Naive B cell (primary cell): ENCODE data around the gene LILRA5. TPM values are rescaled to one million over a fixed set of nuclear protein-coding genes. Genes with fewer than 3 reads are reported as not detected.

Source experiments
- ATAC-seq, 2 donors: fragments of 150-1000 bp; cut with Tn5 transposase; 2 replicates each; pipeline ENCODE4 v1.10.0; 2021; ENCODE audit warnings: low read depth in 2 of 2, mild to moderate bottlenecking in 2 of 2, moderate library complexity in 2 of 2
- DNase-seq: peaks from one replicate; pipeline ENCODE4 v3.0.0; 2022
- H3K27ac Mint-ChIP-seq, 6 donors: one replicate each; pipeline ENCODE4 v1.8.0; 2020 to 2022; ENCODE audit warnings: mild to moderate bottlenecking in 6 of 6, mixed read lengths in 6 of 6, moderate library complexity in 5 of 6, inconsistent platforms in 2 of 6
- H3K27me3 Mint-ChIP-seq, 3 donors: one replicate each; pipeline ENCODE4 v1.8.0; 2021 to 2022; ENCODE audit warnings: mixed read lengths in 3 of 3, mild to moderate bottlenecking in 1 of 3
- H3K36me3 Mint-ChIP-seq, 2 donors: one replicate each; pipeline ENCODE4 v1.8.0; 2020 to 2022; ENCODE audit warnings: mixed read lengths in 2 of 2, inconsistent platforms in 1 of 2, mild to moderate bottlenecking in 1 of 2
- H3K4me1 Mint-ChIP-seq, 3 donors: one replicate each; pipeline ENCODE4 v1.8.0; 2020 to 2022; ENCODE audit warnings: mixed read lengths in 3 of 3, inconsistent platforms in 1 of 3, mild to moderate bottlenecking in 1 of 3, moderate library complexity in 1 of 3
- H3K4me3 Mint-ChIP-seq, 8 donors: one replicate each; pipeline ENCODE4 v1.8.0; 2020 to 2022; ENCODE audit warnings: mild to moderate bottlenecking in 8 of 8, mixed read lengths in 8 of 8, moderate library complexity in 8 of 8, inconsistent platforms in 2 of 8
- H3K9me3 Mint-ChIP-seq, 7 donors: one replicate each; pipeline ENCODE4 v1.8.0; 2020 to 2022; ENCODE audit warnings: mixed read lengths in 7 of 7, mild to moderate bottlenecking in 5 of 7, inconsistent platforms in 2 of 7, moderate library complexity in 1 of 7
- polyA plus RNA-seq, 6 donors: library from polyadenylated mRNA; unstranded; fragments of 300-500 nt; fragmentation: Illumina TruSeq; gene quantifications; one replicate each; pipeline ENCODE4 v1.2.3, GENCODE V29; 2021; ENCODE audit warnings: low read depth in 6 of 6

The LILRA5 gene
- polyA plus RNA-seq, 6 donors from 2014 or later: 0.29 to 1.1 (median 0.76) TPM; not detected in 2

DNA sequence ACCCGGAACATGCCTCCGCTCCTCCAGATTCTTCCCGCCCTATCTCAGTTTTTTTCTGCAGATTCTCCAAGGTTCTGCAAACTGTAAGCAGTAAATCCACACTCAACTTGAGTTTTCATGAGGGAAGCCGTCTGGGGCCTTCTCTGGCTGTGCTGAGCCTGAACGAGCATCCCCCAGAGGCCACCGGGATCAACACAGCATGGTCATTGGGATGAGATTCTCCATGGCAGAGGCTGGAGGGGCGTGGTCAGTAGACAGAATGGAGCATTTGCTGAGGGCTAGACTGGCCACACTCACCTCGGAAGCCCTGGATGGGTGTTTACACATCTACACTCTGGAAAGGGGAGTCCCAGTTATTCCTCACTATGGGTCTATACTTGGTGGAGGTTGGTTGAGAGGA, 28.3 kb upstream of the LILRA5 start:
- Mint-ChIP-seq H3K27me3 (no peaks in the 10 kb centered on the region), H3K27ac (peak overlapping the region in 3 of 6 donors; percentile 10 to 77 (median 70)), H3K4me3 (peak overlapping the region in 1 of 8 donors; percentile 1), H3K9me3 (no peaks in the 10 kb centered on the region), H3K36me3 (no peaks in the 10 kb centered on the region), H3K4me1 (peaks cover 69 to 98% (median 89%) of the 10 kb centered on the region in 3 donors)
- ATAC-seq: no peak
- no peak for DNase-seq

- no peaks in the 10 kb centered on the region for H3K36me3 Mint-ChIP-seq
- DNase-seq (peak; percentile 78), ATAC-seq (peak; percentile 75 to 82)
- peak overlapping the region; percentile 91 to 98 (median 96) for H3K27ac Mint-ChIP-seq
- H3K27me3 Mint-ChIP-seq: no peaks in the 10 kb centered on the region
- no peaks in the 10 kb centered on the region for H3K9me3 Mint-ChIP-seq
- H3K4me1 Mint-ChIP-seq: peaks cover 66 to 95% (median 78%) of the 10 kb centered on the region in 3 donors
- H3K4me3 Mint-ChIP-seq: peak overlapping the region; percentile 74 to 84 (median 80)
These were observed 26.8 kb upstream of the LILRA5 start for GRCh38 chr19:54339646-54340358.

DNA sequence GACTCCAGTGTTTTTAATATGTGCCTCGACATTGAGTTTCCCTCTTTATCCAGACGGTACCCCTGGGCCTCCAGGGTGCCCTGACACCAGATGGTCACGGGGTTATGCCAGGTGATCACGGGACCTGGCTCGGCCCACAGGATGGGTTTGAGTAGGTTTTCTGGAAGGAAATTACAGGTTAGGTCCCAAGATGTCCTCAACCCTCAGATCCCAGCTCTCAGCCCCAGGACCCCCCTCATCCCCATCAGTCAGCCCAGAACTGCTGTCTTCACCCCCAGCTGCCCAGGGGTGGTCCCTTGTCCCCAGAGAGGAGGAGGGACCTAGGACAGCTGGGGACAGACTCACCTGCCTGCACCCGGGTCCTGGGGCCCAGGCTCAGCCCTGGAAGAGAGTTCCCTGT, 25.6 kb upstream of the LILRA5 start:
- H3K9me3 Mint-ChIP-seq: no peaks in the 10 kb centered on the region
- H3K36me3 Mint-ChIP-seq: no peaks in the 10 kb centered on the region
- H3K27me3 Mint-ChIP-seq: no peaks in the 10 kb centered on the region
- ATAC-seq (no peak), DNase-seq (no peak)
- peaks cover 63 to 91% (median 77%) of the 10 kb centered on the region in 3 donors for H3K4me1 Mint-ChIP-seq
- peak overlapping the region; percentile 81 to 98 (median 95) for H3K27ac Mint-ChIP-seq
- peak overlapping the region in 7 of 8 donors; percentile 69 to 84 (median 80) for H3K4me3 Mint-ChIP-seq

DNA sequence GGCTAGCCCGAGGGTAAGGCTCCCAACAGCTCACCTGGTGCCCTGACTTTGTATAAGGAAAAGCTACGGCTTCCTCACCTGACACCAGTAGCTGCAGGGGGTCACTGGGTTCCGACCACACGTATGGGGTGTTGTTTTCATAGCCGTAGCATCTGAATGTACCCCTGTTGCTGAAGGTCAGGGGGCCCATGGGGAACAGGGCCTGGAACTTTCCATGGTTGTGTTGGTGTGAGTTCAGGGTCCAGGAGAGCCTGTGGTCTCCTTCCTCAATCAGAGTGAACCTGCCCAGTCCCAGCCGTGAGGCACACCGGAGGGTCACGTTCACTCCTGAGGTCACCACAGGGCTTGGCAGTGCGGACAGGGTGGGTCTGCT, 24.9 kb upstream of the LILRA5 start:
- ATAC-seq (no peak), DNase-seq (no peak)
- Mint-ChIP-seq H3K36me3 (no peaks in the 10 kb centered on the region), H3K4me3 (peak overlapping the region in 5 of 8 donors; percentile 12 to 63 (median 54)), H3K27ac (peak overlapping the region in 5 of 6 donors; percentile 21 to 91 (median 81)), H3K4me1 (peaks cover 65 to 91% (median 77%) of the 10 kb centered on the region in 3 donors), H3K27me3 (no peaks in the 10 kb centered on the region), H3K9me3 (no peaks in the 10 kb centered on the region)

GRCh38 chr19:54336893-54337857, 24.2 kb upstream of the LILRA5 start:
- peak overlapping the region in 4 of 6 donors; percentile 81 to 91 (median 89) for H3K27ac Mint-ChIP-seq
- H3K4me3 Mint-ChIP-seq: peak overlapping the region in 4 of 8 donors; percentile 12 to 63 (median 41)
- H3K36me3 Mint-ChIP-seq: no peaks in the 10 kb centered on the region

GRCh38 chr19:54335979-54336892, 23.3 kb upstream of the LILRA5 start:
- H3K36me3 Mint-ChIP-seq: no peaks in the 10 kb centered on the region
- DNase-seq (no peak), ATAC-seq (no peak)
- H3K27ac Mint-ChIP-seq: peak overlapping the region; percentile 72 to 91 (median 80)
- H3K9me3 Mint-ChIP-seq: no peaks in the 10 kb centered on the region
- H3K4me3 Mint-ChIP-seq: peak overlapping the region in 1 of 8 donors; percentile 39
- peaks cover 52 to 78% (median 64%) of the 10 kb centered on the region in 3 donors for H3K4me1 Mint-ChIP-seq
- H3K27me3 Mint-ChIP-seq: no peaks in the 10 kb centered on the region

More at GRCh38 chr19:54336893-54337857, 24.2 kb upstream of the LILRA5 start:
- DNase-seq (no peak), ATAC-seq (no peak)
- H3K9me3 Mint-ChIP-seq: no peaks in the 10 kb centered on the region
- H3K4me1 Mint-ChIP-seq: peaks cover 59 to 88% (median 73%) of the 10 kb centered on the region in 3 donors
- H3K27me3 Mint-ChIP-seq: no peaks in the 10 kb centered on the region

GRCh38 chr19:54335164-54335563, 22.2 kb upstream of the LILRA5 start:
- H3K27ac Mint-ChIP-seq: peak overlapping the region in 4 of 6 donors; percentile 60 to 96 (median 80)
- no peaks in the 10 kb centered on the region for H3K36me3 Mint-ChIP-seq
- DNase-seq (no peak), ATAC-seq (no peak)
- H3K4me3 Mint-ChIP-seq: no peak overlapping the region
- no peaks in the 10 kb centered on the region for H3K27me3 Mint-ChIP-seq
- H3K9me3 Mint-ChIP-seq: no peaks in the 10 kb centered on the region
- H3K4me1 Mint-ChIP-seq: peaks cover 45 to 68% (median 56%) of the 10 kb centered on the region in 3 donors

GRCh38 chr19:54333586-54334298, 20.8 kb upstream of the LILRA5 start:
- Mint-ChIP-seq H3K4me1 (peaks cover 39 to 59% (median 56%) of the 10 kb centered on the region in 3 donors), H3K4me3 (peak overlapping the region in 1 of 8 donors; percentile 9), H3K27ac (peak overlapping the region in 4 of 6 donors; percentile 41 to 64 (median 50)), H3K27me3 (no peaks in the 10 kb centered on the region), H3K9me3 (peaks cover 0 to 3% (median 0%) of the 10 kb centered on the region in 7 donors), H3K36me3 (no peaks in the 10 kb centered on the region)
- DNase-seq: no peak
- ATAC-seq: no peak

- Mint-ChIP-seq H3K4me3 (no peak overlapping the region), H3K9me3 (peaks cover 0 to 6% (median 0%) of the 10 kb centered on the region in 7 donors), H3K27me3 (no peaks in the 10 kb centered on the region), H3K27ac (no peak overlapping the region), H3K4me1 (peaks cover 42 to 61% (median 56%) of the 10 kb centered on the region in 3 donors), H3K36me3 (no peaks in the 10 kb centered on the region)
- DNase-seq (no peak), ATAC-seq (no peak)
These were observed 19.2 kb upstream of the LILRA5 start for GRCh38 chr19:54332149-54332548.

DNA sequence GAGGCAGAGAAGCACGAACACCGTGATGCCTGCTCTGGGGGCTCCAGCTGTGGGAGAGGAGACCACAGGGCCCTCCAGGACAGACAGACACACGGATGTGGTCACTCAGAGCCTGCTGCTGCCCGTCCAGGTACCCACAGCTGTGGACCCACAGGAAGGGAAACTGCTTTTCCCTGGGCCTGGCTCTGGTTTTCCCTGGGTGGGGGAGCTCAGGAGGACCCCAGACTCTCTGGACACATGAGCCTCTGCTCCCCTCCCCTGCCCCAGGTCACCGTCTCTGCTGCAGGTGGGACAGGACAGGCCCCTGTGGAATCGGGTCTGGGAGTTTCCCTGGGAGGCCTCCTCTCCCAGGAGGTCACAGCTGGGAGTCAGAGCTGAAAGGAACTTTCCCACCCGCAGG, 18.7 kb upstream of the LILRA5 start:
- Mint-ChIP-seq H3K27ac (no peak overlapping the region), H3K9me3 (peaks cover 0 to 6% (median 0%) of the 10 kb centered on the region in 7 donors), H3K36me3 (no peaks in the 10 kb centered on the region), H3K4me3 (no peak overlapping the region), H3K27me3 (no peaks in the 10 kb centered on the region), H3K4me1 (peaks cover 46 to 63% (median 55%) of the 10 kb centered on the region in 3 donors)
- DNase-seq (no peak), ATAC-seq (no peak)

GRCh38 chr19:54329476-54330165, 16.7 kb upstream of the LILRA5 start:
- ATAC-seq (no peak), DNase-seq (no peak)
- Mint-ChIP-seq H3K36me3 (no peaks in the 10 kb centered on the region), H3K27ac (peak overlapping the region in 3 of 6 donors; percentile 82 to 93 (median 87)), H3K4me3 (peak overlapping the region in 2 of 8 donors; percentile 19 to 77), H3K27me3 (no peaks in the 10 kb centered on the region), H3K9me3 (peaks cover 0 to 6% (median 0%) of the 10 kb centered on the region in 7 donors), H3K4me1 (peaks cover 47 to 74% (median 57%) of the 10 kb centered on the region in 3 donors)
